NCI-H2081 (cell line): ENCODE results near the gene CETP.

Experiments used
- DNase-seq, 2 experiments: peaks; one replicate each; lab custom pipeline; 2025; lab: John Stamatoyannopoulos, UW

The CETP gene, protein sequence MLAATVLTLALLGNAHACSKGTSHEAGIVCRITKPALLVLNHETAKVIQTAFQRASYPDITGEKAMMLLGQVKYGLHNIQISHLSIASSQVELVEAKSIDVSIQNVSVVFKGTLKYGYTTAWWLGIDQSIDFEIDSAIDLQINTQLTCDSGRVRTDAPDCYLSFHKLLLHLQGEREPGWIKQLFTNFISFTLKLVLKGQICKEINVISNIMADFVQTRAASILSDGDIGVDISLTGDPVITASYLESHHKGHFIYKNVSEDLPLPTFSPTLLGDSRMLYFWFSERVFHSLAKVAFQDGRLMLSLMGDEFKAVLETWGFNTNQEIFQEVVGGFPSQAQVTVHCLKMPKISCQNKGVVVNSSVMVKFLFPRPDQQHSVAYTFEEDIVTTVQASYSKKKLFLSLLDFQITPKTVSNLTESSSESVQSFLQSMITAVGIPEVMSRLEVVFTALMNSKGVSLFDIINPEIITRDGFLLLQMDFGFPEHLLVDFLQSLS

DNA sequence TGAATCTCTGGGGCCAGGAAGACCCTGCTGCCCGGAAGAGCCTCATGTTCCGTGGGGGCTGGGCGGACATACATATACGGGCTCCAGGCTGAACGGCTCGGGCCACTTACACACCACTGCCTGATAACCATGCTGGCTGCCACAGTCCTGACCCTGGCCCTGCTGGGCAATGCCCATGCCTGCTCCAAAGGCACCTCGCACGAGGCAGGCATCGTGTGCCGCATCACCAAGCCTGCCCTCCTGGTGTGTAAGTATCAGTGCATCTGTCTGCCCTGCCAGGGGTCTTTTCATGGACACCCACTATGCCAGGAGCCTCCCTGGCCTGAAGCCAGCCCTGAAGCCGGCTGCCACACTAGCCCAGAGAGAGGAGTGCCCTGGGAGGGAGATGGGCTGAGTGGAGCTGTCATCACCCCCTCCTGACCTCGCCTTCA lies at the start of gene CETP:
Gene CETP (plus strand): TSS at position 100 of the 431 bp plus-strand sequence. CDS start 30 bp downstream, at position 130.
- no peak for DNase-seq

DNA sequence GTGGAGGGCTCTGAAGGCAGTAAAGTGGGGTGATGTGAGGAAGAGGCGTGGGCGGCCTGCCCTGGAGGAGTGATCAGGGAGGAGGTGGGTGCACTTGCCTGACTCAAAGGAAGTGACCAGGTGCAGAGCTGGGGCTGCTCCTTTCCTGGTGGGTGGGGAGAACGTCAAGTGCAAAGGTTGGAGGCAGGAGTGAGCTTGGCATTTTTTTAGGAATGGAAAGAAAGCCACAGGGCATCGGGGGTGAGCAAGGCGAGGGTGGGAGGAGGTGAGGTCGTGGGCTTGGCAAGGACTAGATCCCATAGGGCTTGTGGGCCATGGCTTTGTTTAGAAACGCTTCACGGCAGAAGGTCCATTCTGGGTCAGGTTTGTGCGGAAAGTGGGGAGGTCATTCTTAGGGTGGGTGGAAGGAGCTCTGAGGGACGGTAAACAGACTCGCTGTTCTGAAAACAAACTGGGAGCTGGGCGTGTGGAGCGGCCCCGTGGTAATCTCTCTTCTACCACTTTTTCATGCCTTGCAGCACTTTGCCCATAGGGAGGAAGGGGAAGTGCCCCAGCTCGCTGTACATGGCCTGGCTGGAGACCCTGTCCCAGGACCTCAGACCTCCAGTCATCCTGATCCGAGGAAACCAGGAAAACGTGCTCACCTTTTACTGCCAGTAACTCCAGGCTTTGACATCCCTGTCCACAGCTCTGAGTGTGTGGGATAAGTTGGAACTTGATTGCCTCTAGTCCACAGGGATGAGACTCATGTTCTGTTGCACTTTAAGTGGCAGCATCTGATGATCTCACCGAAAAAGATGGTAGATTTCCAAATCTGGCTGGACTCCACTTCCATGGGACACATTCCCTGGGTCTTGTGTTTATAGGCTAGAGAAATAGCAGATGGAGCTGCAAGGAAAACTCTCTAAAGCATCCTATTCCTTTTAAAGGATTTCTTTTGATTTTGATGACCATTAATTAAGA lies 48.7 kb upstream of the CETP start:
- DNase-seq = no peak

DNA sequence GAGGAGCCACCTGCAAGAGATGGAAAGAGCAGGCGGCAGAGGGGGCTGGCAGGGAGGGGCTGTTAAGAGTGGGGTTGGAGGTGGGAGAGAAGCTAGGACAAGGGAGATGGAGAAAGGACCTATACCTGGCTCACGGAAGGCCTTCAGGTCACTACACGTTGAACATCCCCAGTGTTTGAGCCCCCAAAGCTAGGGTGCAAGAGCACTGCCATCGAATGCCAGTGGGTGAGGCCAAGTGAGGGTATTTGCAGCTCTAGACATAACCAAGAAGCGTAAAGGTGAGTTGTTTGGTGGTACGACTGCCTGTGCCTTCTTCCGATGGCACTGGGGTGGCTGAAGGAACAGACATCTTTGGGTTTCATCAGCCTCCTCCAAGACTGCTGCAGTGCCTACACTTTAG lies 46.9 kb upstream of the CETP start:
- no peak for DNase-seq

DNA sequence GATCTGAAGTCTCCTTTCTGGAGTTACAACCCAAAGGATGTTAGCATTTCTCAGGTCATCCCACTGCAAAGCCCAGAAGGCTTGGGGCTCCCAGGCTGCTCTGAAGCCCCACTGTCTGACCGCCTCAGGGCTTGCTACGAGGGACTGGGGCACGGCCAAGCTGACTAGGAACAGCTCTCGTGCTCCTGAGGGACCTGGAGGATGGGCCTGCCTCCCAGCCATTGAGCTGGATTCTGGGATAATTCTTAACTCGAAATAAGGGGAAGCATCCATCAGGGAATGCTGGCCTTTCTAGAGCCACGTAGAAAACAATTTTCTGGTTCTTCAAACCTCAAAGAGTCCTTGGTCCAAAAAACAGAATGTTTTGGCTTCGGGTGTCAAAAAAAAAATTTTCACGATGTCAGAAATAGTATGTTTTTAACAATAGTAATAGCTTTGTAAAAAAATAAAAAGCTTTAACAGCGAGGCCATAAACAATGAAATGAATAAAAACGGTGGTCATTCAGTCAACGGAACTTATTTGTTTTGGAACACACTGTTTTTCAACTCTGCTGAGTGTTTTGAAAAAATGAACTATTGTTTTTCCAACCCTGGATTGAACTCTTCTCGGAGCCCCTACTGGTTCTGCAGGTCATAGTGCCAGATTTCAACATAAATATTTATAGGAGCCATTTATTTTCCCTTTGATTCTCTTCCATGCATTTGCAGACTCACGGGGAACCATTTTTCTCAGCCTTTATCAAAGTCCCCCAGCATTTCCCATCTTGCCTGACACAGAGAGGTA lies 46.2 kb upstream of the CETP start:
- no peak for DNase-seq

DNA sequence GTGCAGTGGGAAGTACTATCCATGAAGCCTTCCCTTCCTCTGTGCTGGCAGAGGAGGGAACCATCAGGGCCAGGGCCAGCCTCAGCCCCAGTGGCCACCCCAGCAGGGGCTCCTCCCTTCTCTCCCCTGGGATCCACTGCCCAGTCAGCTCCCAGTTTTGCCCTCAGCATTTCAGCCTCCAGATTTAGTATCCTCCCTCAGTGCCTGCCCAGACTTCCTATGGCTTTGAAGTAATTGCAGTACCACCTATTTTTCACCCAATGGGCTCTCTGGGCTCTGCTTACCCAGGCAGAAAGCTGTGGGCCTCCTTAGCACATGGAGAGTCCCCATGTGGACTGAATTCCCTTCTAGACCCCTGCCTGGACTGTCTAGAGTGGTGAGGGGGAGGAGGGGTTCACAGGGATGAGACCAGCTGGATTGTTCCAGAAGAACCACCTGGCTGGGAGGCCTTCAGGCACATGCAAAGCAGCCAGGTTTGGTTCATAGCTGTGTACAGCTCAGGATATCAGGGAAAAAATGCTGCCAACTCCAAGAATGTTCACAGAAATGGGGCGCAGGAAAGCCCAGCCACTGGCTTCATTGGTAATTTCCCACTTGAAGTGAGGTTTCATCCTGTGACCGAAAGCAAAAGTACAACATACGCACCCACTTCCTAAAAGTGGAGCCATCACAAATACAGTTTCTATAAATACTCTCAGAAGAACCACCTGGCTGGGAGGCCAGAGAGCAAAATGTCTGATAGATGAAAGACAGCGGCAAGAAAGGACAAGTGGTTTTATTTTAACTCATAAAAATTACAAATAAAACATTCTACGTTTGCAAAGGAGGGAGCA lies 45.0 kb upstream of the CETP start:
- no peak for DNase-seq

DNA sequence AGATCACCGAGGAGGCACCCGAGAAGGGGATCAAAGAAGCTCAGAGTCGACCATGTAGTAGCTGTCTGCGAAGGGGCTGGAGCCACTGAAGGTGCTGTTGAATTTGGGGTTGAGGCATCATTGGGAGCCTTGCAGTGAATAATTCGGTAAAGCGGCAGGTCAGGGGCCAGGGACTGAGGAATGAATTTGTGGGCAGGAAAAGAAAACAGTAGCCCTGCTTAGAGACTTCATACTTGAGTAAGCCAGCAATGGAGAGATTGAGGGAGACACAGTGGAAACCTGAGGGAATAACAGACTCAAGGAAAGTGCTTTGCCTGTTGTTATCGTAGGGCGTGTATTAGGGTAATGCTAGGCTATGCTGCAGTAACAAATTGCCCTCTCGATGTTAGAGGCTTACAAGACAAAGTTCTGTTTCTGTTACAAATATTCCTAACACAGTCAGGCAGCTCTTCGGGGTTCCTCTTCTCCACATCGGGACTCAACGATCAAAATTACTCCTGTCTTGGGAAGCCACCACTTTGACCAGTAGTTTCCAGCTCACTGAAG lies 43.2 kb upstream of the CETP start:
- no peak for DNase-seq

DNA sequence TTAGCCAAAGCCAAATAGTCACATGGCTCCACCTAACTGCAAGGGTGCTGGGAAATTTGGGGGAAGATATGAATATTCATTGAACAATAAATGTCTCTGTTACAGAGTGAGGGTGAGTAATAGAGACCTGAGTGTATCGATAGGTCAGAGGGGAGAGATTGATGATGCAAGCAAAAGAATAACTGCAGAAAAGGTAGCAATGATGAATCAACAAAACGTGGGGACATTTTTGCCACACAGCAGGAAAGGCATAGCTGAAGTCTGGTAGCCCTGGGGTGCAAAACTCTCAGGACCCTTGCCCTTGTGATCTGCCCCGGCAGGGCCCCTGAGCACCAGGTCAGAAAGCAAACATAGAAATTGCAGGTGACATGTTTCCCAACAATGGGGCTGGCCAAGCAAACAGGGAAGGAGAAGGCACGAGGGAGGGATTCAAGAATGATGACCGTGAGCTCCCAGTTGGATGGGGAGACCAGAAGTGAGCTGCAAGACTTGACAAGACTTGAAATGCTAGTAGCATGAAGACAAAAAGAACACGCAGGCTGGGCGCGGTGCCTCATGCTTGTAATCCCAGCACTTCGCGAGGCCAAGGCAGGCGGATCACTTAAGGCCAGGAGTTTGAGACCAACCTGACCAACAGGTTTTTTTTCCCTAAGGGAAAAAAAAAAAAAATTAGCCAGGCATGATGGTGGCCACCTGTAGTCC lies 42.5 kb upstream of the CETP start:
- no peak for DNase-seq

DNA sequence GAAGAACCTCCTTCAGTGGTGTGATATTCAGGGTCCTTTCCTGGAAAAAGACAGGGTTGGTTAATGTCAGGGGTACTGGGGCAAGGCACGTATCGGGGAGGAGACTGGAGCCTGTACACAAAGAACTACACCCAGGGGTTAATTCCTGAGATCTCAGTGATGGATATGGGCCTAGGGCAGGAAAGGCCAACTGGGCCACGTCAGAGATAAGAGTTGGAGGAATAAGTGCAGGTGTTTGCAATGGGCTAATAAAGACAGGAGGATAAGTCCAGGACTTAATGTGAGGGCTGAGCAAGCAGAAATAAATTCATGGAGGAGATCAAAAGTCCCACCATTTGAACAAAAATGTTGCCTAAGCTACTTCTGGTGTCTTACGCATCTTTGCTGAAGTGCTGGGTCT lies 40.2 kb upstream of the CETP start:
- DNase-seq = no peak

DNA sequence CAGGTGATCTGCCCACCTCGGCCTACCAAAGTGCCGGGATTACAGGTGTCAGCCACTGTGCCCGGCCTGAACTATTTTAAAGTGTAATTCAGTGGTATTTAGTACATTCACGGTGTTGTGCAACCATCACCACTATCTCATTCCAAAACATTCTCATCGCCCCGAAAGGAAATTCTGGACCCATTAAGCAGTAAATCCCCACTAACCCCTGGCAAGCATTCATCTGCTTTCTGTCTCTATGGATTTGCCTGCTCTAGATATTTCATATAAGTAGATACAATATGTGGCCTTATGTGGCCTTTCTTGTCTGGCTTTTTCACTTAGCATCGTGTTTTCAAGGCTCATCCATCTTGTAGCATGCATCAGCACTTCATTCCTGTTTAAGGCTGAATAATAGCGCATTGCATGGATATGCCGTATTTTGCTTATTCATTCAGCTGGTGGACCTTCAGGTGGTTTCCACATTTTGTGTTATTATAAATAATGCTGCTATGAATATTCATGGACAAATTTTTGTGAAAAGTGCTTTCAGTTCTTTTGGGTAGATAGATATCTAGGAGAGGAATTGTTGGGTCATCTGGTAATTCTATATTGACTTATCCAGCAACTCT lies 38.2 kb upstream of the CETP start:
- no peak for DNase-seq

DNA sequence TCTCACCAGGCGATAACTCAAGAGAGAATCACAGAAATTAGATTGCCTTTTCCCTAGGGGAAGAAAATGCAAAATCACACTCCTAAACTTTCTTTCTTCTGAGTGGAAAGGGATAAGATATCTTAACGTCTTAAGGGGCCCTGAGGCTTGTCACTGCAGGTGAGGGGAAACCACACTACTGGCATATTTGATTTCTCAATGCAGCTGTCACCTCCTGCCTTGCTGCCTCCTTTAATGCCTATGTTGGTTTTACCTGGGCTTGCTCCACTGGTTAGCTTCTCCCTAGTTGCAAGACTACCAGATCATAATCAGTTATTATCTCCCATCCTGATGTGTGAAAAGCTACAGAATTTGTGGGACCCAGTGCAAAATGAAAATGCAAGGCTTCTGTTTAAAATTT lies 34.3 kb upstream of the CETP start:
- no peak for DNase-seq

DNA sequence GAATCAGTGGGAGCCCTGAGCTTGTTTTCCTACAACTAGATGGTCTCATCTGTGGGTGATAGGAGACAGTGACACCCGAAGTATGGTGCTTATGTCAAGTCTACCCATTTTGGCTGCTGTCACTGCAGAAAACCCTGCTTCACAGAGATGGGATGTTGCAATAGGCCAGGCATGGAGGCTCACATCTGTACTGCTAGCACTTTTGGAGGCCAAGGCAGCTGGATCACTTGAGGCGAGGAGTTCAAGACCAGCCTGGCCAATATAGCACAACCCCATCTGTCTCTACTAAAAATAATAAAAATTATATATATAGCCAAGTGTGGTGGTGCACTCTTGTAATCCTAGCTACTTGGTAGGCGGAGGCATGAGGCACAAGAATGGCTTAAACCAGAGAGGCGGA lies 32.1 kb upstream of the CETP start:
- DNase-seq = no peak

DNA sequence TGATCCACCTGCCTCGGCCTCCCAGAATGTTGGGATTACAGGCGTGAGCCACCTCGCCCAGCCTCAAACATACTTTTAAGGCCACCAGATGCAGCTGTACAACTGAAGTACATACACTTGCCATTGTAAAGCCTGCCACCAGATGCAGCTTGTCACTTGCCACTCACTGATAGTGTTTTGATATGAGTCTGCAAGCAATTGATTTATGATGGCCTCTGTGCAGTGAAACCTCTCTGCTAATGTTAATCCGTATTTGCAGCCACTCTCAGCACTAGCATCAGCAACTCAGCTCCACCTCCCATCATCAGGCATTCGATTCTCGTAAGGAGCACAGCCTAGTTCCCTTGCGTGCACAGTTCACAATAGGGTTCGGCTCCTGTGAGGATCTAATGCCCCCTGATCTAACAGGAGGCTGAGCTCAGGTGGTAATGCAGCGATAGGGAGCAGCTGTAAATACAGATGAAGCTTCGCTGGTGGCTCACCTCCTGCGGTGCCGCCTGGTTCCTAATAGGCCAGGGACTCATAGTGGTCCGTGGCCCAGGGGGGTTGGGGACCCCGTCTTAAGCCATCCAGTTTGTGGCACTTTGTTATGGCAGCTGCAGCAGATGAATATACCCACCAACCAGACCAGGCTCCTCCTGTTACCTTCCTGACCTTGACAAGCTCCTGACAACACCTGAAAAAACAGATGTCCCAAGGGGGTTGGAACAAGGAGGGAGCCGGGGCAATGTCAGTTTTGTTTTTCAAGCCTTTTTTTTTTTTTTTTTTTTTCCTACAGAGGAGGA lies 31.1 kb upstream of the CETP start:
- no peak for DNase-seq

DNA sequence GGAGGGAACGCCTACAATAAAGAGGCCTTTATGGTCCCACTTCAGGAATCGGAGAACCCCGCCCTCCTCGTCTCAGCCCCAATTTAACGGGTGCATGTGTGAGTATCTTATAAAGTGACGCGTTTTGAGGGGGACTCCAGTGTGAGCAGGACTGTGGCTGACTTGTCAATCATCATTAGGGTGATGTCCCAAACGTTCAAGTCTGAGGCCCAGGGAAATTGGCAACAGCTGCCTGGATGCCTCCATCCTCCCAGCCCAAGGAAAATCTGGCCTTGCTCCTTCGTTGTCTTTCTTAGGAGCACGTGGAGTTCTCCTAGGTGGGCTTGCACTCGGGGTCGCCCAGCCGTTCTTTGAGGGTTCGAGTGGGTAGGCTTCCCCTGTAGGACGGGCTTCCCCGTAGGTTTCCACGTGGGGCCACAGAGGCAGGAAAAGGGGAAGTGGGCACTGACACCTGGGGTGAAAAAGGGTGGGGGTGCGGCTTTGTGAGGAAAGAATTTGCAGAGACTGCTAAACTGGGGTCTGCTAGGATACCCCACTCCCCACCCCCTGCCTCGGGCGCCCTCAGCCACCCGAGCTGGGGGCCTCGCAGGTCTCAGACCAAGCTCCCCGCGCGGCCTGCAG lies 30.4 kb upstream of the CETP start:
- no peak for DNase-seq

DNA sequence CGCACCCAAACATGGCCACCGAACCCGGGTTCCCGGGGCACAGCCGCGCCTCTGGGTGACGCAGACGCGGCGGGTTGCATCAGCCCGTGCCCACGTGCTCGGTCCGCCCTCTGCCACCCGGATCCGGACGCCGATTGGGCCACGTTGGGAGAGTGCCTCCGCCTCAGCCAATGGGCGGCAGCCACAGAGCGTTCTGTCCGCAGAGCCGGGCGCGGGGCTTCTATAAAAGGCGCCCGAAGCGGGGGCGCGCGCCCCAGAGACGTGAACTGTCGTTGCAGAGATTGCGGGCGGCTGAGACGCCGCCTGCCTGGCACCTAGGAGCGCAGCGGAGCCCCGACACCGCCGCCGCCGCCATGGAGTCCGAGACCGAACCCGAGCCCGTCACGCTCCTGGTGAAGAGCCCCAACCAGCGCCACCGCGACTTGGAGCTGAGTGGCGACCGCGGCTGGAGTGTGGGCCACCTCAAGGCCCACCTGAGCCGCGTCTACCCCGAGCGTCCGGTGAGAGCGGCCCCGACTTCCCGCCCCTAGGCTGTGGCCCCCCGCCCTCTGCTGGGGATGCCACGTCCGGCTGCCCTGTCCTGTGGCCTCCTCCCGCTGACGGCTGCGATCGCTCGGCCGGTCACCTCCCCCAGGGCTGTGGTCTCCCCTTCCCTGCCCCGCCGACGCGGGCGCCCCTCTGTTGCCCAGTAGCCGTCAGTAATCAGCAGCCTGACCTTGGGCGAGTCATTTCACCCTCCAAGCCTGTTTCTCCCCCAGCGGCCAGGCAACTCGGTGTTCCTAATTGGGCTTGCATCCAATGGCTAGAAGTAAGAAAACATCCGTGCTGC lies 29.6 kb upstream of the CETP start, which contains the start of gene HERPUD1:
Gene HERPUD1 (plus strand): TSS at position 251 of the 829 bp plus-strand sequence. CDS start 103 bp downstream, at position 354.
- peak; percentile 92 to 95 for DNase-seq

DNA sequence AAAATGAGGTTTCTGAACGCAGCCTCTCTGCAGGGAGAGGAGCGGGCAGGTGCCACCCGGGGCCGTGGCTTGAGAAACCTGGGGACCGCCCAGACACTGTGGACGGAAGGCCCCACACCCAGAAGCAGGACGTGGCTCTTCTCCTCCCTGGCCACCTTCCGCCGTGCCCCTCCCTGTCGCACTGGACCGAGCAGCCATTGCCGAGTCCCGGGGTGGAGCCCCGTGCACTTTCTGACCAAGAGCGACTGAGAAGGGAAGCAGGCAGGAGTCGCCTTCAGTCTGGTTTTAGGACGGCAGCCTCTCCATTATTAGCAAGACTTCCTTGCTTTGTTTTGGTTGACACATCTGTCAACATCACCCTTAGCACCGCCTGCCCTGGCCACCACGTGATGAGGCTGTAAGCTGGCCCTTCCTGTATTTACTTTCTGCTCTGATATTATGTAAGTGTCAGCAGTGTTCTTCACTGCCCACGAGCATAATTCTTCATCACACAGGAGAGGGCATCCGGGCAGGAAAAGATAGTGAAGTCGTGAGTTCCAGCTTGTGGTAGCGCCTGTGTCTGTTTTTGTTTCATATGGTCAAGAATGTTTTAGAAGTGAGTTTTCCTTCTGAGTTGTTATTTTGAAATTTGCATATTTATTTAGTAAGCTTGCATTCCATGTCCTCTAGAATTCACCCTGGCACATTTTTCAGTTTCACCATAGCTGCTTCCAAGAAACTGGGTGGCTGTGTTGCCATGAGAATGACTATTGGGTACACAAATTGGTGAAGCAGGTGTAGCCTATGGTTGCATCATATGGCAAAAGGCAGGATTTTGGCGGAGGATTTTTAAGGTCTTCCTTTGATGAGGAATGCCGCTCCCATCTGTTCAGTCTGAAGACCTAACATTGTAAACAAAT lies 28.8 kb upstream of the CETP start:
- peak; percentile 17 to 49 for DNase-seq
